ENCODE results near the gene HIBADH. TPM values are rescaled to one million over a fixed set of nuclear protein-coding genes. Genes with fewer than 3 reads are reported as not detected.
"Not testable (repeated sequence)": the region's sequence is repeated elsewhere in the genome, so short reads cannot be mapped to it uniquely, and the experiment has no call there.

Gene HIBADH
- total RNA-seq, 1 donor from 2014 or later = 15.7 TPM

GRCh38 chr7:27680610-27681009, 17.9 kb upstream of the HIBADH start:
- Mint-ChIP-seq H3K36me3 (ENCODE audit: low read depth) (no peaks in the 10 kb centered on the region), H3K27ac (ENCODE audit: unreplicated experiment) (no peak overlapping the region), H3K27me3 (ENCODE audit: low read depth) (no peaks in the 10 kb centered on the region), H3K4me3 (no peak overlapping the region), H3K4me1 (peaks cover 8% of the 10 kb centered on the region), H3K9me3 (peaks cover 2% of the 10 kb centered on the region)
- DNase-seq (ENCODE audit: low read depth, low spot score) = no peak
- TF ChIP-seq, protein P1, sequence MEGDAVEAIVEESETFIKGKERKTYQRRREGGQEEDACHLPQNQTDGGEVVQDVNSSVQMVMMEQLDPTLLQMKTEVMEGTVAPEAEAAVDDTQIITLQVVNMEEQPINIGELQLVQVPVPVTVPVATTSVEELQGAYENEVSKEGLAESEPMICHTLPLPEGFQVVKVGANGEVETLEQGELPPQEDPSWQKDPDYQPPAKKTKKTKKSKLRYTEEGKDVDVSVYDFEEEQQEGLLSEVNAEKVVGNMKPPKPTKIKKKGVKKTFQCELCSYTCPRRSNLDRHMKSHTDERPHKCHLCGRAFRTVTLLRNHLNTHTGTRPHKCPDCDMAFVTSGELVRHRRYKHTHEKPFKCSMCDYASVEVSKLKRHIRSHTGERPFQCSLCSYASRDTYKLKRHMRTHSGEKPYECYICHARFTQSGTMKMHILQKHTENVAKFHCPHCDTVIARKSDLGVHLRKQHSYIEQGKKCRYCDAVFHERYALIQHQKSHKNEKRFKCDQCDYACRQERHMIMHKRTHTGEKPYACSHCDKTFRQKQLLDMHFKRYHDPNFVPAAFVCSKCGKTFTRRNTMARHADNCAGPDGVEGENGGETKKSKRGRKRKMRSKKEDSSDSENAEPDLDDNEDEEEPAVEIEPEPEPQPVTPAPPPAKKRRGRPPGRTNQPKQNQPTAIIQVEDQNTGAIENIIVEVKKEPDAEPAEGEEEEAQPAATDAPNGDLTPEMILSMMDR (conservative IDR thresholded peaks at IDR 0.05) = no peak

DNA sequence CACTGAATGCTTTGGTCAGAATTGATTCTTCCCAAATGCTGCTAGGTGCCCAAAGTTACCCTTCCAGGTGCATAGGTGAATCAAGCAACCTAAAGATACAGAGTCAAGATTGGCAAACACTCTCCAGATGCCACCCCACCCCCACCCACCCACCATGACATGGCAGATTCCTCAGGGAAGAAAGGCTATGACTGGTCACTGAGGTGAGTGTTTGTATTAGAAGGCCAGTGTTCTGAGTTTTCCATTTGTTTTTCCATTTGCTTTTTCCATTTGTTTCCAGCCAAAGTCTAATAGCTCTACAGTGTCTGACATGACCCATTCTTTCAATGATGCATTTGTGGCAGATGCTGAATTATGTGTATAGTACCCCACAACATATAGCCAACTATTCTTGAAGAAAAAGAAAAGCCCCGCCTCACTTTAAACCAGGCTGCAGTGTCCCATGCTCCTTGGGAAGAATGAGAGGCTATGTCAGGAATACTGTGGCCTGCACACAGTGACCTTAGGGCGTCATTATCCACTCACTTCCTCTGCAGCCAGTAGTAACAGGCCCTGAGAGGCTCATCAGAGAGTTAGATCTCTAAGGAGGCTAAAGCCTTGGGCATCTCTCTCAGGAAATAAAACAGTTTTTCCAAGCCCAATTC, 16.1 kb upstream of the HIBADH start:
- H3K9me3 Mint-ChIP-seq = no peaks in the 10 kb centered on the region
- H3K27ac Mint-ChIP-seq (ENCODE audit: unreplicated experiment) = no peak overlapping the region
- H3K27me3 Mint-ChIP-seq (ENCODE audit: low read depth) = no peaks in the 10 kb centered on the region
- no peaks in the 10 kb centered on the region for H3K36me3 Mint-ChIP-seq (ENCODE audit: low read depth)
- H3K4me1 Mint-ChIP-seq = peaks cover 8% of the 10 kb centered on the region
- no peak for DNase-seq (ENCODE audit: low read depth, low spot score)
- H3K4me3 Mint-ChIP-seq = no peak overlapping the region
- TF ChIP-seq, protein P1 (conservative IDR thresholded peaks at IDR 0.05) = no peak

GRCh38 chr7:27677912-27678612, 15.4 kb upstream of the HIBADH start:
- DNase-seq (ENCODE audit: low read depth, low spot score) = no peak
- Mint-ChIP-seq H3K36me3 (ENCODE audit: low read depth) (no peaks in the 10 kb centered on the region), H3K4me3 (no peak overlapping the region), H3K4me1 (peaks cover 8% of the 10 kb centered on the region), H3K27me3 (ENCODE audit: low read depth) (no peaks in the 10 kb centered on the region), H3K9me3 (no peaks in the 10 kb centered on the region), H3K27ac (ENCODE audit: unreplicated experiment) (no peak overlapping the region)
- TF ChIP-seq, protein P1 (conservative IDR thresholded peaks at IDR 0.05) = no peak

DNA sequence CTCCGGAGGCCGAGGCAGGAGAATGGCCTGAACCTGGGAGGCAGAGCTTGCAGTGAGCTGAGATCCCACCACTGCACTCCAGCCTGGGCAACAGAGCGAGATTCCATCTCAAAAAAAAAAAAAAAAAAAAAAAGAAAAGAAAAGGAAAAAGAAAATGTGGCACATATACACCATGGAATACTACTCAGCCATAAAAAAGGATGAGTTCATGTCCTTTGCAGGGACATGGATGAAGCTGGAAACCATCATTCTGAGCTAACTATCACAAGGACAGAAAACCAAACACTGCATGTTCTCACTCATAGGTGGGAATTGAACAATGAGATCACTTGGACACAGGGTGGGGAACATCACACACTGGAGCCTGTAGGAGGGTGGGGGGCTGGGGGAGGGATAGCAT, 11.4 kb upstream of the HIBADH start:
- not testable (repeated sequence) for DNase-seq (ENCODE audit: low read depth, low spot score); H3K4me1 Mint-ChIP-seq; H3K27me3 Mint-ChIP-seq (ENCODE audit: low read depth); H3K36me3 Mint-ChIP-seq (ENCODE audit: low read depth); H3K9me3 Mint-ChIP-seq; H3K4me3 Mint-ChIP-seq; H3K27ac Mint-ChIP-seq (ENCODE audit: unreplicated experiment)

- Mint-ChIP-seq H3K4me1 (no peaks in the 10 kb centered on the region), H3K27ac (ENCODE audit: unreplicated experiment) (no peak overlapping the region), H3K9me3 (peaks cover 3% of the 10 kb centered on the region), H3K36me3 (ENCODE audit: low read depth) (no peaks in the 10 kb centered on the region), H3K4me3 (no peak overlapping the region), H3K27me3 (ENCODE audit: low read depth) (no peaks in the 10 kb centered on the region)
- TF ChIP-seq, protein P1 (conservative IDR thresholded peaks at IDR 0.05) = no peak
- DNase-seq (ENCODE audit: low read depth, low spot score) = no peak
Measured at GRCh38 chr7:27671675-27672074, 9.0 kb upstream of the HIBADH start.

GRCh38 chr7:27670676-27671075, 8.0 kb upstream of the HIBADH start:
- Mint-ChIP-seq H3K27ac (ENCODE audit: unreplicated experiment) (no peak overlapping the region), H3K27me3 (ENCODE audit: low read depth) (no peaks in the 10 kb centered on the region), H3K36me3 (ENCODE audit: low read depth) (no peaks in the 10 kb centered on the region), H3K4me3 (no peak overlapping the region), H3K9me3 (peaks cover 3% of the 10 kb centered on the region), H3K4me1 (no peaks in the 10 kb centered on the region)
- TF ChIP-seq, protein P1 (conservative IDR thresholded peaks at IDR 0.05) = no peak
- DNase-seq (ENCODE audit: low read depth, low spot score) = no peak

All from neural crest cell (in vitro differentiated cells).